HPDE6-E6E7 (cell line): ENCODE results near the gene KDM2A.

Experiments used
- DNase-seq: peaks from one replicate; pipeline ENCODE4 v3.0.0; 2011; ENCODE audit warnings: missing footprints; ENCODE audit errors: extremely low spot score

The KDM2A gene

GRCh38 chr11:67285541-67286498 is 166.8 kb downstream of the KDM2A start:
- DNase-seq = no peak

GRCh38 chr11:67286621-67287333 is 167.7 kb downstream of the KDM2A start:
- no peak for DNase-seq

- no peak for DNase-seq
Measured at GRCh38 chr11:67287355-67288197, 168.5 kb downstream of the KDM2A start.

- DNase-seq = no peak
Measured at GRCh38 chr11:67288198-67288451, 169.1 kb downstream of the KDM2A start.

- DNase-seq = peak; percentile 83
Measured at GRCh38 chr11:67288452-67289225, 169.6 kb downstream of the KDM2A start.

GRCh38 chr11:67289226-67289650 is 170.2 kb downstream of the KDM2A start, which contains the start of gene ANKRD13D:
Gene ANKRD13D (plus strand): TSS chr11:67289303. CDS start chr11:67289461, 158 bp downstream.
- no peak for DNase-seq

- DNase-seq = no peak
Measured at GRCh38 chr11:67289651-67290479, 170.8 kb downstream of the KDM2A start.

- DNase-seq = no peak
Measured at GRCh38 chr11:67290801-67291200, 171.7 kb downstream of the KDM2A start.

GRCh38 chr11:67291481-67292381 is 172.7 kb downstream of the KDM2A start:
- no peak for DNase-seq

- DNase-seq = no peak
Measured at GRCh38 chr11:67292671-67293070, 173.6 kb downstream of the KDM2A start.

- no peak for DNase-seq
Measured at GRCh38 chr11:67293090-67293489, 174.0 kb downstream of the KDM2A start.

GRCh38 chr11:67295846-67296245 is 176.8 kb downstream of the KDM2A start:
- no peak for DNase-seq

GRCh38 chr11:67298786-67299185 is 179.7 kb downstream of the KDM2A start:
- no peak for DNase-seq

- no peak for DNase-seq
Measured at GRCh38 chr11:67299471-67300191, 180.6 kb downstream of the KDM2A start.

- DNase-seq = no peak
Measured at GRCh38 chr11:67300256-67300755, 181.2 kb downstream of the KDM2A start.

- no peak for DNase-seq
Measured at GRCh38 chr11:67300756-67301312, 181.8 kb downstream of the KDM2A start.

- DNase-seq = no peak
Measured at GRCh38 chr11:67301313-67301921, 182.4 kb downstream of the KDM2A start.
